ENCODE data around the gene SLC11A1. TPM values are rescaled to one million over a fixed set of nuclear protein-coding genes. Genes with fewer than 3 reads are reported as not detected.

The SLC11A1 gene
- total RNA-seq, 1 donor from 2014 or later = not detected

DNA sequence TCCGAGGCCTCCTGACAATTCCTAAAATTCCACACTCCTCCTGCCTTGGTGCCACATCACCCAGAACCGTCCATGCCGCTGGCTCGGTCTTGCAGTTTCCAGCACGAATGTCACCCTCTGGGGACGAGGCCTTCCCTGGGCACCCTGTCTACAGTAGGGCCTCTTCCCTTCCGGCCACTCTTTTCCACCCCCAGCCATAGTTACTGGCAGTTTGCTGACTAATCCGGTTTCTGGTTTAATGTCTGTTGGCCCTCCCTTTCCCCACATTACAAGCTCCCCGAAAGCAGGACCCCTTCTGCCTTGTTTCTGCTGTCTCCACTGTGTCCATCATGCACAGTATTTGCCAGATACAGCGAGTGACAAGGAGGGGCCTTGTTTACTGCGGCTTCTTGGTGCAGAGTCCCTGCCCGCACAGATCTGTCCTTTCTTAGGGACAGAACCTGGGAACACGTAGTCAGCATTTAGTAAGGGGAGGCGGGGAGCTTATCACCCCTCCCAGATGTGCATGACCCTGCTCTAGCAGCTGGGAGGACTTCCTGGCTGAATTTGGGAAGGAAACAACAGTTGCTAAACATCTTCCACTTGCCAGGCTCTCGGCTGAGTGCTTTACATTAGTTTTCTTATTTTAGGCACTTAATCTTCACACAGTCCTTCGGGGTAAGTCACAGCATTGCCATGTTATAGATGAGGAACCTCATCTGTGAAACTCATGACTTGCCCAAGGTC lies 49.0 kb upstream of the SLC11A1 start:
- H3K4me1 Mint-ChIP-seq (ENCODE audit: low read depth, unreplicated experiment) = peaks cover 8% of the 10 kb centered on the region
- H3K4me2 ChIP-seq (ENCODE audit: low read length) = no peak overlapping the region
- H3K4me3 Mint-ChIP-seq (ENCODE audit: unreplicated experiment) = no peak overlapping the region
- H3K27ac Mint-ChIP-seq (ENCODE audit: unreplicated experiment) = peak overlapping the region; percentile 43
- no peaks in the 10 kb centered on the region for H3K36me3 ChIP-seq (ENCODE audit: insufficient read depth, low read length)
- no peak overlapping the region for H3K4me3 ChIP-seq (ENCODE audit: insufficient read depth, low read depth, low read length)
- peaks cover 8% of the 10 kb centered on the region for H3K27me3 Mint-ChIP-seq (ENCODE audit: low read depth, unreplicated experiment)
- H3K9me3 ChIP-seq (ENCODE audit: insufficient read depth, low read depth, low read length) = no peaks in the 10 kb centered on the region
- peaks cover 3% of the 10 kb centered on the region for H3K36me3 Mint-ChIP-seq (ENCODE audit: low read depth, unreplicated experiment)
- DNase-seq (ENCODE audit: low read depth) = no peak
- H3K27me3 ChIP-seq (ENCODE audit: insufficient read depth, low read length) = no peaks in the 10 kb centered on the region
- H3K9me3 Mint-ChIP-seq (ENCODE audit: unreplicated experiment) = no peaks in the 10 kb centered on the region
- H3K79me2 ChIP-seq (ENCODE audit: insufficient read depth, low read length) = no peaks in the 10 kb centered on the region
- no peak for FAIRE-seq
- H3K4me1 ChIP-seq (ENCODE audit: insufficient read depth, low read length) = no peaks in the 10 kb centered on the region
- TF ChIP-seq EZH2 (IDR thresholded peaks at IDR 0.05; ENCODE audit: insufficient read depth, low read length) = no peak
- TF ChIP-seq, protein P1, sequence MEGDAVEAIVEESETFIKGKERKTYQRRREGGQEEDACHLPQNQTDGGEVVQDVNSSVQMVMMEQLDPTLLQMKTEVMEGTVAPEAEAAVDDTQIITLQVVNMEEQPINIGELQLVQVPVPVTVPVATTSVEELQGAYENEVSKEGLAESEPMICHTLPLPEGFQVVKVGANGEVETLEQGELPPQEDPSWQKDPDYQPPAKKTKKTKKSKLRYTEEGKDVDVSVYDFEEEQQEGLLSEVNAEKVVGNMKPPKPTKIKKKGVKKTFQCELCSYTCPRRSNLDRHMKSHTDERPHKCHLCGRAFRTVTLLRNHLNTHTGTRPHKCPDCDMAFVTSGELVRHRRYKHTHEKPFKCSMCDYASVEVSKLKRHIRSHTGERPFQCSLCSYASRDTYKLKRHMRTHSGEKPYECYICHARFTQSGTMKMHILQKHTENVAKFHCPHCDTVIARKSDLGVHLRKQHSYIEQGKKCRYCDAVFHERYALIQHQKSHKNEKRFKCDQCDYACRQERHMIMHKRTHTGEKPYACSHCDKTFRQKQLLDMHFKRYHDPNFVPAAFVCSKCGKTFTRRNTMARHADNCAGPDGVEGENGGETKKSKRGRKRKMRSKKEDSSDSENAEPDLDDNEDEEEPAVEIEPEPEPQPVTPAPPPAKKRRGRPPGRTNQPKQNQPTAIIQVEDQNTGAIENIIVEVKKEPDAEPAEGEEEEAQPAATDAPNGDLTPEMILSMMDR (IDR thresholded peaks at IDR 0.05; ENCODE audit: insufficient read depth, low read depth, low read length) = no peak
- no peak overlapping the region for H3K9ac ChIP-seq (ENCODE audit: low read length)
- H4K20me1 ChIP-seq (ENCODE audit: insufficient read depth, low read length) = no peaks in the 10 kb centered on the region
- peak overlapping the region; percentile 10 for H2AFZ ChIP-seq (ENCODE audit: low read depth, low read length)
- no peak overlapping the region for H3K27ac ChIP-seq (ENCODE audit: low read depth, low read length)

GRCh38 chr2:218334531-218334930 lies 47.5 kb upstream of the SLC11A1 start:
- no peak overlapping the region for H2AFZ ChIP-seq (ENCODE audit: low read depth, low read length)
- TF ChIP-seq, protein P1 (IDR thresholded peaks at IDR 0.05; ENCODE audit: insufficient read depth, low read depth, low read length) = no peak
- no peak for TF ChIP-seq EZH2 (IDR thresholded peaks at IDR 0.05; ENCODE audit: insufficient read depth, low read length)
- H4K20me1 ChIP-seq (ENCODE audit: insufficient read depth, low read length) = no peaks in the 10 kb centered on the region
- no peaks in the 10 kb centered on the region for H3K36me3 ChIP-seq (ENCODE audit: insufficient read depth, low read length)
- no peaks in the 10 kb centered on the region for H3K27me3 ChIP-seq (ENCODE audit: insufficient read depth, low read length)
- no peaks in the 10 kb centered on the region for H3K9me3 ChIP-seq (ENCODE audit: insufficient read depth, low read depth, low read length)
- DNase-seq (ENCODE audit: low read depth) (no peak), FAIRE-seq (no peak)
- no peak overlapping the region for H3K9ac ChIP-seq (ENCODE audit: low read length)
- Mint-ChIP-seq H3K4me1 (ENCODE audit: low read depth, unreplicated experiment) (peaks cover 8% of the 10 kb centered on the region), H3K27ac (ENCODE audit: unreplicated experiment) (no peak overlapping the region), H3K4me3 (ENCODE audit: unreplicated experiment) (no peak overlapping the region), H3K9me3 (ENCODE audit: unreplicated experiment) (no peaks in the 10 kb centered on the region), H3K27me3 (ENCODE audit: low read depth, unreplicated experiment) (peaks cover 4% of the 10 kb centered on the region), H3K36me3 (ENCODE audit: low read depth, unreplicated experiment) (peaks cover 4% of the 10 kb centered on the region)
- H3K4me1 ChIP-seq (ENCODE audit: insufficient read depth, low read length) = no peaks in the 10 kb centered on the region
- H3K4me3 ChIP-seq (ENCODE audit: insufficient read depth, low read depth, low read length) = no peak overlapping the region
- H3K27ac ChIP-seq (ENCODE audit: low read depth, low read length) = no peak overlapping the region
- no peak overlapping the region for H3K4me2 ChIP-seq (ENCODE audit: low read length)
- H3K79me2 ChIP-seq (ENCODE audit: insufficient read depth, low read length) = no peaks in the 10 kb centered on the region

- no peak overlapping the region for H3K27ac ChIP-seq (ENCODE audit: low read depth, low read length)
- Mint-ChIP-seq H3K36me3 (ENCODE audit: low read depth, unreplicated experiment) (peaks cover 11% of the 10 kb centered on the region), H3K27me3 (ENCODE audit: low read depth, unreplicated experiment) (peaks cover 2% of the 10 kb centered on the region), H3K9me3 (ENCODE audit: unreplicated experiment) (no peaks in the 10 kb centered on the region), H3K27ac (ENCODE audit: unreplicated experiment) (no peak overlapping the region), H3K4me1 (ENCODE audit: low read depth, unreplicated experiment) (peaks cover 8% of the 10 kb centered on the region), H3K4me3 (ENCODE audit: unreplicated experiment) (no peak overlapping the region)
- H3K79me2 ChIP-seq (ENCODE audit: insufficient read depth, low read length) = no peaks in the 10 kb centered on the region
- no peak for TF ChIP-seq EZH2 (IDR thresholded peaks at IDR 0.05; ENCODE audit: insufficient read depth, low read length)
- TF ChIP-seq, protein P1 (IDR thresholded peaks at IDR 0.05; ENCODE audit: insufficient read depth, low read depth, low read length) = no peak
- H3K27me3 ChIP-seq (ENCODE audit: insufficient read depth, low read length) = no peaks in the 10 kb centered on the region
- no peaks in the 10 kb centered on the region for H3K4me1 ChIP-seq (ENCODE audit: insufficient read depth, low read length)
- FAIRE-seq = no peak
- no peak overlapping the region for H3K4me2 ChIP-seq (ENCODE audit: low read length)
- H3K36me3 ChIP-seq (ENCODE audit: insufficient read depth, low read length) = no peaks in the 10 kb centered on the region
- no peak overlapping the region for H3K9ac ChIP-seq (ENCODE audit: low read length)
- H3K9me3 ChIP-seq (ENCODE audit: insufficient read depth, low read depth, low read length) = no peaks in the 10 kb centered on the region
- H2AFZ ChIP-seq (ENCODE audit: low read depth, low read length) = no peak overlapping the region
- no peak for DNase-seq (ENCODE audit: low read depth)
- H3K4me3 ChIP-seq (ENCODE audit: insufficient read depth, low read depth, low read length) = no peak overlapping the region
- H4K20me1 ChIP-seq (ENCODE audit: insufficient read depth, low read length) = no peaks in the 10 kb centered on the region
Measured at GRCh38 chr2:218340656-218341055, 41.4 kb upstream of the SLC11A1 start.

All from astrocyte (in vitro differentiated cells and primary cell).